GM18508 (cell line): ENCODE data around the gene PICK1.

Experiments used
- ATAC-seq: cut with Tn5 transposase; IDR thresholded peaks from one replicate; pipeline ENCODE4 v1.9.1; 2021; ENCODE audit warnings: moderate number of reproducible peaks; ENCODE audit not compliant: insufficient read depth, unreplicated experiment

The PICK1 gene

GRCh38 chr22:38046070-38046748, 11.0 kb upstream of the PICK1 start:
- no peak for ATAC-seq

GRCh38 chr22:38049812-38050619, 7.2 kb upstream of the PICK1 start:
- ATAC-seq: no peak

- no peak for ATAC-seq
Measured at GRCh38 chr22:38050720-38051119, 6.5 kb upstream of the PICK1 start.

- ATAC-seq: no peak
Measured at GRCh38 chr22:38051261-38051660, 5.9 kb upstream of the PICK1 start.

GRCh38 chr22:38051900-38052862, 5.0 kb upstream of the PICK1 start:
- ATAC-seq: no peak

- no peak for ATAC-seq
Measured at GRCh38 chr22:38062791-38063190, 5.6 kb downstream of the PICK1 start.

- ATAC-seq: no peak
Measured at GRCh38 chr22:38065539-38065938, 8.3 kb downstream of the PICK1 start.

GRCh38 chr22:38066381-38067027, 9.3 kb downstream of the PICK1 start:
- no peak for ATAC-seq

GRCh38 chr22:38067028-38067415, 9.8 kb downstream of the PICK1 start:
- no peak for ATAC-seq

GRCh38 chr22:38067761-38068360, 10.7 kb downstream of the PICK1 start:
- ATAC-seq: no peak

GRCh38 chr22:38068641-38069371, 11.6 kb downstream of the PICK1 start:
- ATAC-seq: no peak

GRCh38 chr22:38069372-38070249, 12.4 kb downstream of the PICK1 start:
- ATAC-seq: no peak

GRCh38 chr22:38070250-38070921, 13.2 kb downstream of the PICK1 start:
- ATAC-seq: no peak

GRCh38 chr22:38071421-38072321, 14.5 kb downstream of the PICK1 start:
- no peak for ATAC-seq

- ATAC-seq: no peak
Measured at GRCh38 chr22:38072322-38073149, 15.3 kb downstream of the PICK1 start.
